Tibial artery (tissue), 4 donors: ENCODE data around the gene MGAT5B.

Experiments used
- DNase-seq, 2 donors: peaks; one replicate each; pipeline ENCODE4 v3.0.0-alpha.2; 2019
- H3K27ac ChIP-seq, 2 donors: fragments of 200-600 bp; sonication (generic) in 1 of 2; 1 replicate in 1 of 2; 2 replicates in 1 of 2; pipeline ENCODE4 v1.5.1; 2018 to 2019; ENCODE audit warnings: mild to moderate bottlenecking in 1 of 2
- H3K27me3 ChIP-seq, 2 donors: fragments of 200-600 bp; sonication (generic) in 1 of 2; one replicate each; pipeline versions ENCODE4 v1.5.1 to v1.6.0; 2016 to 2019
- H3K36me3 ChIP-seq, 3 donors: fragments of 200-600 bp; sonication (generic) in 2 of 3; one replicate each; pipeline ENCODE4 v1.5.1; 2016 to 2019; ENCODE audit warnings: mild to moderate bottlenecking in 2 of 3
- H3K4me1 ChIP-seq, 4 donors: fragments of 200-600 bp; sonication (generic) in 2 of 4; 1 replicate in 3 of 4; 2 replicates in 1 of 4; pipeline ENCODE4 v1.5.1; 2016 to 2019
- H3K4me3 ChIP-seq, 2 donors: fragments of 200-600 bp; sonication (generic) in 1 of 2; 1 replicate in 1 of 2; 2 replicates in 1 of 2; pipeline ENCODE4 v1.5.1; 2018 to 2019; ENCODE audit warnings: mild to moderate bottlenecking in 2 of 2
- H3K9me3 ChIP-seq, 3 donors: fragments of 200-600 bp; sonication (generic) in 1 of 3; one replicate each; pipeline ENCODE4 v1.5.1; 2016 to 2019
- intact Hi-C: fragments of 100-400 bp; cut with DNase I; formaldehyde crosslinking; loops from one replicate; pipeline ENCODE4 v1.15.0; 2023; ENCODE audit warnings: low total_unique reads
- TF ChIP-seq, protein P1 (sequence below), 2 experiments: fragments of 200-600 bp in 1 of 2; fragments of 450-650 bp in 1 of 2; IDR thresholded peaks; one replicate each; pipeline ENCODE4 v1.5.1; 2017 to 2019; ENCODE audit warnings: antibody characterized with exemption in 2 of 2, mild to moderate bottlenecking in 1 of 2, moderate library complexity in 1 of 2

MGAT5B gene

GRCh38 chr17:76864024-76864423 is 4.2 kb upstream of the MGAT5B start:
- intact Hi-C loops = no loop called here

DNA sequence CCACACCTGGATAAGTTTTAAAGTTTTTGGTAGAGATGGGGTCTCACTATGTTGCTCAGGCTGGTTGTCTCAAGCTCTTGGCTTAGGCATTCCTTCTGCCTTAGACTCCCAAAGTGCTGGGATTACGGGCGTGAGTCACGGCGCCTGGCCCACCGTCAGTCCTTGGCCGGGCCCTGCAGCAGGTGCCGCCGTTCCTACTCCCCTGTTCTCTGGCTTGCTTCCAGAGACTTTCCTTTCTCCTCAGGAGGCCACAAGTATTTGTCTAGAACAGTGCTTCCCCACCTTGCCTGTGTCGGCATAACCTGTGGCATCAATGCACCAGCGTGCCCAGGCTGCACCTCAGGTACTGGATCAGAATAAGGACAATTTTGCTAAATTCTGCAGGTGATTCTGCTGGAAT is 3.0 kb upstream of the MGAT5B start:
- no peaks in the 10 kb centered on the region for H3K36me3 ChIP-seq
- no peaks in the 10 kb centered on the region for H3K9me3 ChIP-seq
- no peak overlapping the region for H3K4me3 ChIP-seq
- no peak overlapping the region for H3K27ac ChIP-seq
- H3K4me1 ChIP-seq = peaks cover 0 to 23% (median 19%) of the 10 kb centered on the region in 4 donors
- TF ChIP-seq, protein P1, sequence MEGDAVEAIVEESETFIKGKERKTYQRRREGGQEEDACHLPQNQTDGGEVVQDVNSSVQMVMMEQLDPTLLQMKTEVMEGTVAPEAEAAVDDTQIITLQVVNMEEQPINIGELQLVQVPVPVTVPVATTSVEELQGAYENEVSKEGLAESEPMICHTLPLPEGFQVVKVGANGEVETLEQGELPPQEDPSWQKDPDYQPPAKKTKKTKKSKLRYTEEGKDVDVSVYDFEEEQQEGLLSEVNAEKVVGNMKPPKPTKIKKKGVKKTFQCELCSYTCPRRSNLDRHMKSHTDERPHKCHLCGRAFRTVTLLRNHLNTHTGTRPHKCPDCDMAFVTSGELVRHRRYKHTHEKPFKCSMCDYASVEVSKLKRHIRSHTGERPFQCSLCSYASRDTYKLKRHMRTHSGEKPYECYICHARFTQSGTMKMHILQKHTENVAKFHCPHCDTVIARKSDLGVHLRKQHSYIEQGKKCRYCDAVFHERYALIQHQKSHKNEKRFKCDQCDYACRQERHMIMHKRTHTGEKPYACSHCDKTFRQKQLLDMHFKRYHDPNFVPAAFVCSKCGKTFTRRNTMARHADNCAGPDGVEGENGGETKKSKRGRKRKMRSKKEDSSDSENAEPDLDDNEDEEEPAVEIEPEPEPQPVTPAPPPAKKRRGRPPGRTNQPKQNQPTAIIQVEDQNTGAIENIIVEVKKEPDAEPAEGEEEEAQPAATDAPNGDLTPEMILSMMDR (IDR thresholded peaks at IDR 0.05) = no peak
- no peak for DNase-seq
- intact Hi-C loops = loop anchor here (5.0 kb wide), 1 partner anchor 192 kb away; no protein-coding TSS in a partner anchor
- peaks cover 6 to 63% of the 10 kb centered on the region in 2 donors for H3K27me3 ChIP-seq

More at GRCh38 chr17:76864024-76864423, 4.2 kb upstream of the MGAT5B start:
- H3K9me3 ChIP-seq = no peaks in the 10 kb centered on the region
- peaks cover 0 to 51% of the 10 kb centered on the region in 2 donors for H3K27me3 ChIP-seq
- H3K4me3 ChIP-seq = no peak overlapping the region
- peaks cover 0 to 12% (median 9%) of the 10 kb centered on the region in 4 donors for H3K4me1 ChIP-seq
- no peak overlapping the region for H3K27ac ChIP-seq
- no peaks in the 10 kb centered on the region for H3K36me3 ChIP-seq
- no peak for DNase-seq
- TF ChIP-seq, protein P1 (IDR thresholded peaks at IDR 0.05) = no peak

GRCh38 chr17:76866203-76866602 is 2.0 kb upstream of the MGAT5B start:
- H3K36me3 ChIP-seq = no peaks in the 10 kb centered on the region
- DNase-seq = no peak
- intact Hi-C loops = loop anchor here (5.0 kb wide), 1 partner anchor 191 kb away; no protein-coding TSS in a partner anchor
- no peak overlapping the region for H3K27ac ChIP-seq
- peaks cover 0 to 23% (median 19%) of the 10 kb centered on the region in 4 donors for H3K4me1 ChIP-seq
- H3K9me3 ChIP-seq = no peaks in the 10 kb centered on the region
- H3K27me3 ChIP-seq = peaks cover 6 to 73% of the 10 kb centered on the region in 2 donors
- H3K4me3 ChIP-seq = no peak overlapping the region
- TF ChIP-seq, protein P1 (IDR thresholded peaks at IDR 0.05) = no peak

DNA sequence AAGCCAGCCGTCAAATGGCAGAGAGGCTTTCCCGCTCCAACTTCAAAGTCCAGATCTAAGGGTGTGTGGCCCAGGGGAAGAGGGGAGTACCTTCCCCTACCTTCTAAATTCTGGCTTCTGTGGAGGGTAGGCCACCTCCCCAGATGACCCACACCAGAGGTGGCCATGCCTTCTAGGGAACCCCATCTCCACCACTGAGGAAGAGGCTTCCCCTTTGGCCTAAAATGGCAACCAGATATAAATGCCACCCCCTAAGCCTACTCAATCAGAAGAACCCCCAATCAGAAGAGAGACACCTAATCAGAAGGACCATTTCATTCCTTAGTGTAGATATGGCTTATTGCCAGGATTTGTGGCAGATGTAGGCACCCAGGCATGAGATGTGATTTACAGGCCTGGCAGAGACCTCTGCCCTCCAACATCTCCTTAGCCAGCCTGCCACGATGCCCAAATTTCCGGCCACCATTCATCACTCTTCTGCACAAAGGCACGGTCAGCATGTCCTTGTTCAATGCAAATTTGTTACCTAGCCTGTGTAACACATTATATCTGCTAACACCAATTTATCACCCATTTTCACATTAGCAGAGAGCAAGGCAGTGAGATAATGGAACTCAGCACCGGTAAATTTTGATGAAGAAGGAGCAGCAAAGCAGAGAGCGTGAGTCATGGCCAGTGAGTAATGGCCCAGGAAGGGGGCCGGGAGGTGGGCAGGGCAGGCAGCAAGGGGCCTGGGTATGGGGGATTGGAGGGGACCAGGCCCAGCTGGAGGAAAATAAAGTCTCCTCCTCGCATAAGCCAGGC is 1.2 kb upstream of the MGAT5B start:
- intact Hi-C loops = loop anchor here (5.0 kb wide), 1 partner anchor 190 kb away; no protein-coding TSS in a partner anchor
- Histone ChIP-seq H3K9me3 (no peaks in the 10 kb centered on the region), H3K4me1 (peaks cover 0 to 23% (median 19%) of the 10 kb centered on the region in 4 donors), H3K27me3 (peaks cover 6 to 81% of the 10 kb centered on the region in 2 donors), H3K36me3 (no peaks in the 10 kb centered on the region), H3K27ac (no peak overlapping the region), H3K4me3 (no peak overlapping the region)
- TF ChIP-seq, protein P1 (IDR thresholded peaks at IDR 0.05) = no peak
- DNase-seq = no peak

- peaks cover 6 to 87% of the 10 kb centered on the region in 2 donors for H3K27me3 ChIP-seq
- H3K4me1 ChIP-seq = peaks cover 0 to 26% (median 20%) of the 10 kb centered on the region in 4 donors
- TF ChIP-seq, protein P1 (IDR thresholded peaks at IDR 0.05) = no peak
- intact Hi-C loops = loop anchor here (5.0 kb wide), 1 partner anchor 190 kb away; no protein-coding TSS in a partner anchor
- no peaks in the 10 kb centered on the region for H3K9me3 ChIP-seq
- peak overlapping the region in 1 of 2 donors; percentile 34 for H3K4me3 ChIP-seq
- no peaks in the 10 kb centered on the region for H3K36me3 ChIP-seq
- no peak overlapping the region for H3K27ac ChIP-seq
- no peak for DNase-seq
Observed at GRCh38 chr17:76867578-76868175, 527 bp upstream of the MGAT5B start.
